Peyer's patch (tissue), 4 donors: Measurements from ENCODE around the gene DHCR24.

Source experiments
- POLR2A ChIP-seq, 2 donors: fragments of 450-650 bp; IDR thresholded peaks; one replicate each; pipeline ENCODE4 v1.5.1; 2017; ENCODE audit warnings: antibody characterized with exemption in 2 of 2, mild to moderate bottlenecking in 2 of 2, moderate library complexity in 2 of 2
- TF ChIP-seq, protein P1 (sequence below), 6 experiments: fragments of 450-650 bp in 4 of 6; fragments of 200-600 bp in 2 of 6; sonication (generic) in 1 of 6; IDR thresholded peaks; one replicate each; pipeline ENCODE4 v1.5.1; 2017 to 2019; ENCODE audit warnings: antibody characterized with exemption in 6 of 6, mild to moderate bottlenecking in 3 of 6, moderate library complexity in 1 of 6

DNA sequence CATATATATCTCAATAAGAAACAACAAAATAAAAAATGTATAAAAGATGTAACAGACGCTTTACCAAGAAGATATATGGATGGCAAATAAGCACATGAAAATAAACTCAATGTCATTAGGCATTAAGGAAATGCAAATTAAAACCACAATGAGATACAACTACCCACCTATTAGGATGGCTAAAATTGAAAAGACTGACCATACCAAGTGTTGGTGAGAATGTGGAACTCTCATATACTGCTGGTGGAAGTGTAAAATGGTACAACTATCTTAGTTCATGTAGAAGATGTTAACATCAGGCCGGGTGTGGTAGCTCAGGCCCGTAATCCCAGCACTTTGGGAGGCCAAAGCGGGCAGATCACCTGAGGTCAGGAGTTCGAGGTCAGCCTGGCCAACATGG is 43.5 kb downstream of the DHCR24 start:
- TF ChIP-seq POLR2A (IDR thresholded peaks at IDR 0.05), result no peak
- TF ChIP-seq, protein P1, sequence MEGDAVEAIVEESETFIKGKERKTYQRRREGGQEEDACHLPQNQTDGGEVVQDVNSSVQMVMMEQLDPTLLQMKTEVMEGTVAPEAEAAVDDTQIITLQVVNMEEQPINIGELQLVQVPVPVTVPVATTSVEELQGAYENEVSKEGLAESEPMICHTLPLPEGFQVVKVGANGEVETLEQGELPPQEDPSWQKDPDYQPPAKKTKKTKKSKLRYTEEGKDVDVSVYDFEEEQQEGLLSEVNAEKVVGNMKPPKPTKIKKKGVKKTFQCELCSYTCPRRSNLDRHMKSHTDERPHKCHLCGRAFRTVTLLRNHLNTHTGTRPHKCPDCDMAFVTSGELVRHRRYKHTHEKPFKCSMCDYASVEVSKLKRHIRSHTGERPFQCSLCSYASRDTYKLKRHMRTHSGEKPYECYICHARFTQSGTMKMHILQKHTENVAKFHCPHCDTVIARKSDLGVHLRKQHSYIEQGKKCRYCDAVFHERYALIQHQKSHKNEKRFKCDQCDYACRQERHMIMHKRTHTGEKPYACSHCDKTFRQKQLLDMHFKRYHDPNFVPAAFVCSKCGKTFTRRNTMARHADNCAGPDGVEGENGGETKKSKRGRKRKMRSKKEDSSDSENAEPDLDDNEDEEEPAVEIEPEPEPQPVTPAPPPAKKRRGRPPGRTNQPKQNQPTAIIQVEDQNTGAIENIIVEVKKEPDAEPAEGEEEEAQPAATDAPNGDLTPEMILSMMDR (IDR thresholded peaks at IDR 0.05), result no peak
